ENCODE results near the gene PAWR.
"Not testable (repeated sequence)": the region's sequence is repeated elsewhere in the genome, so short reads cannot be mapped to it uniquely, and the experiment has no call there.

Gene PAWR

GRCh38 chr12:79547735-79548609 lies 142.8 kb downstream of the PAWR start:
- peak in 3 of 14 donors; percentile 2 to 4 (median 3) for DNase-seq

- DNase-seq: no peak
These were observed 143.6 kb downstream of the PAWR start for GRCh38 chr12:79547044-79547734.

GRCh38 chr12:79546466-79547043 lies 144.2 kb downstream of the PAWR start:
- DNase-seq: no peak

DNA sequence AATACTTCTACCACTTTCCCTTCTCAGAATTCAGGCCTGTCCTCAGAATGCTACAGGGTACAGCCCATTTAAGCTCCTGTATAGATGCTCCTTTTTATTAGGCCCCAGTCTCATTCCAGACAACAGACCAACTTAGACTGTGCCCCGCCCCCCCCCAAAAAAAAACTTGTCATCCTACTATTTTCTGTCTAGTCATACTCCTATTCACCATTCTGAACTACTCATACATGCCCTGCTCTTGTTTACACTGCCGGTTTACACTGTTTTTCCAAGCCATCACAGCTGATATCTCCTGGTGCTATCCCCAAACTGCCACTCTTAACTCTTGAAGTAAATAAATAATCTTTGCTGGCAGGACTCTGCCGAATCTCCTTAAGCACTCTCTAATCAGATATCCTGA lies 146.3 kb downstream of the PAWR start:
- DNase-seq: not testable (repeated sequence)

GRCh38 chr12:79537675-79538074 lies 153.1 kb downstream of the PAWR start:
- no peak for DNase-seq

- DNase-seq: no peak
These were observed 155.0 kb downstream of the PAWR start for GRCh38 chr12:79535751-79536150.

Data from C1 segment of cervical spinal cord (tissue), 14 donors.